Stimulated activated CD4-positive, alpha-beta T cell treated with anti-CD3 and anti-CD28 coated beads, Interleukin-1b, Interleukin-23, amount 100 ng/mL, for 24 hours (primary cell): ENCODE data around the gene FBLN2.

Source experiments
- DNase-seq, 4 experiments: peaks; one replicate each; pipeline ENCODE4 v3.0.0-alpha.2; 2020; ENCODE audit warnings: low read depth in 4 of 4, low spot score in 1 of 4

Gene FBLN2

GRCh38 chr3:13659221-13659969 is 110.5 kb downstream of the FBLN2 start:
- no peak for DNase-seq

GRCh38 chr3:13660042-13660874 is 111.3 kb downstream of the FBLN2 start:
- no peak for DNase-seq

- no peak for DNase-seq
Measured at GRCh38 chr3:13661121-13661520, 112.2 kb downstream of the FBLN2 start.

- DNase-seq = no peak
Measured at GRCh38 chr3:13662238-13662847, 113.4 kb downstream of the FBLN2 start.

- DNase-seq = no peak
Measured at GRCh38 chr3:13663781-13664535, 115.0 kb downstream of the FBLN2 start.

- DNase-seq = no peak
Measured at GRCh38 chr3:13665582-13666226, 116.8 kb downstream of the FBLN2 start.

- DNase-seq = no peak
Measured at GRCh38 chr3:13666227-13666619, 117.3 kb downstream of the FBLN2 start.

GRCh38 chr3:13666781-13667709 is 118.1 kb downstream of the FBLN2 start:
- DNase-seq = no peak

GRCh38 chr3:13668136-13668535 is 119.2 kb downstream of the FBLN2 start:
- no peak for DNase-seq

- DNase-seq = no peak
Measured at GRCh38 chr3:13669457-13669856, 120.5 kb downstream of the FBLN2 start.

GRCh38 chr3:13670292-13670691 is 121.4 kb downstream of the FBLN2 start:
- DNase-seq = no peak

GRCh38 chr3:13671482-13672233 is 122.7 kb downstream of the FBLN2 start:
- DNase-seq = no peak

GRCh38 chr3:13673207-13673606 is 124.3 kb downstream of the FBLN2 start:
- DNase-seq = no peak

- no peak for DNase-seq
Measured at GRCh38 chr3:13674538-13675185, 125.7 kb downstream of the FBLN2 start.

- DNase-seq = no peak
Measured at GRCh38 chr3:13676356-13677017, 127.6 kb downstream of the FBLN2 start.

GRCh38 chr3:13677272-13677671 is 128.3 kb downstream of the FBLN2 start:
- DNase-seq = no peak

- DNase-seq = no peak
Measured at GRCh38 chr3:13681931-13682330, 133.0 kb downstream of the FBLN2 start.
